CD4-positive, alpha-beta T cell treated with Interleukin-21 for 1 hour (primary cell): Measurements from ENCODE around the gene SLC22A5.

Experiments
- DNase-seq: peaks from one replicate; pipeline ENCODE4 v3.0.0-alpha.2; 2020

SLC22A5 gene

GRCh38 chr5:132368186-132368585, 1.3 kb upstream of the SLC22A5 start:
- DNase-seq, result no peak

- DNase-seq, result no peak
These were observed 470 bp upstream of the SLC22A5 start for GRCh38 chr5:132369007-132369473.

GRCh38 chr5:132370181-132370970, 866 bp downstream of the SLC22A5 start:
- no peak for DNase-seq

- DNase-seq, result no peak
These were observed 1.6 kb downstream of the SLC22A5 start for GRCh38 chr5:132370971-132371602.

GRCh38 chr5:132371603-132371994, 2.1 kb downstream of the SLC22A5 start:
- DNase-seq, result no peak

GRCh38 chr5:132372127-132372526, 2.6 kb downstream of the SLC22A5 start:
- DNase-seq, result no peak

- no peak for DNase-seq
These were observed 3.0 kb downstream of the SLC22A5 start for GRCh38 chr5:132372542-132372941.

GRCh38 chr5:132375957-132376356, 6.4 kb downstream of the SLC22A5 start:
- DNase-seq, result no peak

- no peak for DNase-seq
These were observed 7.5 kb downstream of the SLC22A5 start for GRCh38 chr5:132376694-132377641.

GRCh38 chr5:132377738-132378137, 8.2 kb downstream of the SLC22A5 start:
- no peak for DNase-seq

- no peak for DNase-seq
These were observed 9.1 kb downstream of the SLC22A5 start for GRCh38 chr5:132378580-132378979.

GRCh38 chr5:132380047-132380446, 10.5 kb downstream of the SLC22A5 start:
- DNase-seq, result no peak

GRCh38 chr5:132380741-132381140, 11.2 kb downstream of the SLC22A5 start:
- no peak for DNase-seq

- no peak for DNase-seq
These were observed 12.1 kb downstream of the SLC22A5 start for GRCh38 chr5:132381614-132382013.

GRCh38 chr5:132383261-132383660, 13.8 kb downstream of the SLC22A5 start:
- no peak for DNase-seq

- no peak for DNase-seq
These were observed 14.5 kb downstream of the SLC22A5 start for GRCh38 chr5:132383984-132384383.

- DNase-seq, result no peak
These were observed 15.1 kb downstream of the SLC22A5 start for GRCh38 chr5:132384506-132385050.

GRCh38 chr5:132385326-132386105, 16.0 kb downstream of the SLC22A5 start:
- peak; percentile 83 for DNase-seq

- DNase-seq, result peak; percentile 87
These were observed 17.3 kb downstream of the SLC22A5 start for GRCh38 chr5:132386644-132387286.

GRCh38 chr5:132387640-132388117, 18.2 kb downstream of the SLC22A5 start:
- DNase-seq, result no peak
